GM12878 (cell line): Measurements from ENCODE around the gene ENGASE.

Source experiments
- CREB1 ChIP-seq: IDR thresholded peaks from 2 replicates; pipeline ENCODE4 v1.6.1; 2012; ENCODE audit warnings: low read depth, mild to moderate bottlenecking, inconsistent platforms
- TF ChIP-seq, protein P1 (sequence below): IDR thresholded peaks from 2 replicates; pipeline ENCODE4 v1.6.1; 2012; ENCODE audit warnings: improper control_type of control experiment, low read depth, low read length; ENCODE audit not compliant: insufficient replicate concordance

DNA sequence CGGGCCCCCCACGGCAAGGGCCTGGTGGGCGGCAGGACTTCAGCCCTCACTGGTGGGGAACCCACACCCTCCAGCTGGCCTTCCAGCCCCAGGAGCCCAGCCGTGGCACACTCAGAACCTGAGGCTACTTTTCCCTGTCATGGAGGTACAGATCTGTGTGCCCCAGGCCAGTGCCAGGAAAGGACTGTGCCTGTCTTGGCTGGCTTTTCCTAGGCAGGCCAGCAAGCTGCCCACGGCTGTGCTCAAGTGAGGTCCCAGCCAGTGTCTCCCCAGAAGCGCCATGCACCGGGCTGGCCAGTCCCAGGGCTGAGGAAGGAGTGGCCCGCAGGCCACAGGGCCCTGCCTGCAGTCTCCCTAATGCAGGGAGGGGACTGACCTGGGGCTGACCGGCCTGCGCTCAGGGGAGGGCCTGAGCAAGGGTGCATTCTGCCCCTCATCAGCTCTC, 16.6 kb downstream of the ENGASE start:
- TF ChIP-seq, protein P1, sequence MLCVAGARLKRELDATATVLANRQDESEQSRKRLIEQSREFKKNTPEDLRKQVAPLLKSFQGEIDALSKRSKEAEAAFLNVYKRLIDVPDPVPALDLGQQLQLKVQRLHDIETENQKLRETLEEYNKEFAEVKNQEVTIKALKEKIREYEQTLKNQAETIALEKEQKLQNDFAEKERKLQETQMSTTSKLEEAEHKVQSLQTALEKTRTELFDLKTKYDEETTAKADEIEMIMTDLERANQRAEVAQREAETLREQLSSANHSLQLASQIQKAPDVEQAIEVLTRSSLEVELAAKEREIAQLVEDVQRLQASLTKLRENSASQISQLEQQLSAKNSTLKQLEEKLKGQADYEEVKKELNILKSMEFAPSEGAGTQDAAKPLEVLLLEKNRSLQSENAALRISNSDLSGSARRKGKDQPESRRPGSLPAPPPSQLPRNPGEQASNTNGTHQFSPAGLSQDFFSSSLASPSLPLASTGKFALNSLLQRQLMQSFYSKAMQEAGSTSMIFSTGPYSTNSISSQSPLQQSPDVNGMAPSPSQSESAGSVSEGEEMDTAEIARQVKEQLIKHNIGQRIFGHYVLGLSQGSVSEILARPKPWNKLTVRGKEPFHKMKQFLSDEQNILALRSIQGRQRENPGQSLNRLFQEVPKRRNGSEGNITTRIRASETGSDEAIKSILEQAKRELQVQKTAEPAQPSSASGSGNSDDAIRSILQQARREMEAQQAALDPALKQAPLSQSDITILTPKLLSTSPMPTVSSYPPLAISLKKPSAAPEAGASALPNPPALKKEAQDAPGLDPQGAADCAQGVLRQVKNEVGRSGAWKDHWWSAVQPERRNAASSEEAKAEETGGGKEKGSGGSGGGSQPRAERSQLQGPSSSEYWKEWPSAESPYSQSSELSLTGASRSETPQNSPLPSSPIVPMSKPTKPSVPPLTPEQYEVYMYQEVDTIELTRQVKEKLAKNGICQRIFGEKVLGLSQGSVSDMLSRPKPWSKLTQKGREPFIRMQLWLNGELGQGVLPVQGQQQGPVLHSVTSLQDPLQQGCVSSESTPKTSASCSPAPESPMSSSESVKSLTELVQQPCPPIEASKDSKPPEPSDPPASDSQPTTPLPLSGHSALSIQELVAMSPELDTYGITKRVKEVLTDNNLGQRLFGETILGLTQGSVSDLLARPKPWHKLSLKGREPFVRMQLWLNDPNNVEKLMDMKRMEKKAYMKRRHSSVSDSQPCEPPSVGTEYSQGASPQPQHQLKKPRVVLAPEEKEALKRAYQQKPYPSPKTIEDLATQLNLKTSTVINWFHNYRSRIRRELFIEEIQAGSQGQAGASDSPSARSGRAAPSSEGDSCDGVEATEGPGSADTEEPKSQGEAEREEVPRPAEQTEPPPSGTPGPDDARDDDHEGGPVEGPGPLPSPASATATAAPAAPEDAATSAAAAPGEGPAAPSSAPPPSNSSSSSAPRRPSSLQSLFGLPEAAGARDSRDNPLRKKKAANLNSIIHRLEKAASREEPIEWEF, result no peak
- no peak for TF ChIP-seq CREB1
